A549 (cell line): ENCODE measurements around the gene SYCP2. TPM values are rescaled to one million over a fixed set of nuclear protein-coding genes. Genes with fewer than 3 reads are reported as not detected.

Experiments used
- CBX8 ChIP-seq: fragments of 200-600 bp; sonication (generic); IDR thresholded peaks from 2 replicates; pipeline ENCODE4 v1.6.1; 2016
- HEYL ChIP-seq: fragments of 250-450 bp; sonication (Bioruptor Pico); IDR thresholded peaks from 2 replicates; pipeline ENCODE4 v1.8.0; 2021; ENCODE audit warnings: mild to moderate bottlenecking, moderate library complexity
- polyA plus RNA-seq, 4 experiments: library from polyadenylated mRNA; depleted of rRNA in 3 of 4; stranded (reverse); fragments of >200 nt; fragmentation: RNase III in 1 of 4; extraction: RNeasy Plus Mini Kit Qiagen cat#74134 plus additional on column Dnase treatment in 1 of 4; gene quantifications; 2 replicates in 3 of 4; 3 replicates in 1 of 4; pipeline ENCODE4 v1.2.3, GENCODE V29; 2011 to 2017
- small RNA-seq, 6 experiments: library from RNA; depleted of rRNA; stranded (forward); fragments of <200 nt; gene quantifications; one replicate each; pipeline ENCODE3, GENCODE V24; 2012

Gene SYCP2
- polyA plus RNA-seq, 2 of the 4 experiments (the other 2 are of a cell fraction): 0.52 to 2.1 TPM

- TF ChIP-seq HEYL (CRISPR knock-in tag) (no peak), CBX8 (no peak)
These were observed 119.2 kb downstream of the SYCP2 start (continued) for GRCh38 chr20:59813948-59814839.

Small RNA genes within 50 kb of the gene (small RNA-seq; reads per million reads assigned to genes)
- 0 to 0.43 (median 0) reads per million in 6 experiments for gene RNU7-141P

Other genes with a start within 250 kb of the SYCP2 start
- 2.6 and 2.7 TPM in 2 replicates for gene PPP1R3D, start 6.7 kb upstream of the SYCP2 start, polyA plus RNA-seq (2011; rRNA removed)
- gene PPP1R3D, start 6.7 kb upstream of the SYCP2 start, polyA plus RNA-seq (2017; fragmentation: RNase III; extraction: RNeasy Plus Mini Kit Qiagen cat#74134 plus additional on column Dnase treatment): 2.6 to 3.9 TPM (median 3.2 TPM) in 3 replicates
- gene FAM217B, start 6.8 kb upstream of the SYCP2 start, polyA plus RNA-seq (2011; rRNA removed): 11.6 and 12.3 TPM in 2 replicates
- 6.1 to 6.3 TPM (median 6.2 TPM) in 3 replicates for gene FAM217B, start 6.8 kb upstream of the SYCP2 start, polyA plus RNA-seq (2017; fragmentation: RNase III; extraction: RNeasy Plus Mini Kit Qiagen cat#74134 plus additional on column Dnase treatment)
- gene CDH26, start 24.8 kb upstream of the SYCP2 start, polyA plus RNA-seq (2011; rRNA removed): 0.33 and 0.57 TPM in 2 replicates
- 0.16 to 0.28 TPM (median 0.27 TPM) in 3 replicates for gene CDH26, start 24.8 kb upstream of the SYCP2 start, polyA plus RNA-seq (2017; fragmentation: RNase III; extraction: RNeasy Plus Mini Kit Qiagen cat#74134 plus additional on column Dnase treatment)